ENCODE results near the gene CCDC187. TPM values are rescaled to one million over a fixed set of nuclear protein-coding genes. Genes with fewer than 3 reads are reported as not detected.

The CCDC187 gene
- total RNA-seq, 8 experiments from 2014 or later: 0.07 to 1.2 (median 0.19) TPM

GRCh38 chr9:136343884-136344269 lies 40.0 kb upstream of the CCDC187 start:
- Histone ChIP-seq H3K27ac (no peak overlapping the region), H3K4me1 (replicated peaks in 1 of 2) (peaks cover 32 to 36% of the 10 kb centered on the region in 2 donors), H3K4me3 (no peak overlapping the region)
- 94 to 100% (median 100%) methylated on average over 1 to 3 of the region's 24 CpGs; no CpG with 5 or more reads in 7 of the 10 experiments for WGBS, 10 experiments
- no peak for ATAC-seq (replicated peaks in 6 of 8)
- in situ Hi-C loops (cut with MboI; ENCODE audit: low pct_unique_long_range_greater_than_20kb in 2 of 9, low sequenced_read_pairs in 9 of 9, unreplicated experiment in 9 of 9): no loop called here

- H3K4me1 ChIP-seq (replicated peaks in 1 of 2): peaks cover 32 to 36% of the 10 kb centered on the region in 2 donors
- in situ Hi-C loops (cut with MboI; ENCODE audit: low pct_unique_long_range_greater_than_20kb in 2 of 9, low sequenced_read_pairs in 9 of 9, unreplicated experiment in 9 of 9): no loop called here
- peak overlapping the region; percentile 59 to 71 for H3K27ac ChIP-seq
- peak in 2 of 8 experiments; percentile 1 to 4 for ATAC-seq (replicated peaks in 6 of 8)
- 25 to 100% (median 72%) methylated on average over 1 to 10 of the region's 23 CpGs; no CpG with 5 or more reads in 5 of the 10 experiments for WGBS, 10 experiments
- H3K4me3 ChIP-seq: peak overlapping the region in 2 of 5 donors; percentile 2 to 17
These were observed 39.4 kb upstream of the CCDC187 start for GRCh38 chr9:136343121-136343883.

- in situ Hi-C loops (cut with MboI; ENCODE audit: low pct_unique_long_range_greater_than_20kb in 2 of 9, low sequenced_read_pairs in 9 of 9, unreplicated experiment in 9 of 9): no loop called here
- Histone ChIP-seq H3K4me1 (replicated peaks in 1 of 2) (peaks cover 32 to 36% of the 10 kb centered on the region in 2 donors), H3K27ac (peak overlapping the region; percentile 71 to 77), H3K4me3 (peak overlapping the region in 4 of 5 donors; percentile 4 to 20 (median 14))
- 0 to 92% (median 41%) methylated on average over 1 to 7 of the region's 60 CpGs; no CpG with 5 or more reads in 6 of the 10 experiments for WGBS, 10 experiments
- ATAC-seq (replicated peaks in 6 of 8): peak in 6 of 8 experiments; percentile 28 to 70 (median 68)
These were observed 38.6 kb upstream of the CCDC187 start for GRCh38 chr9:136342181-136343120.

- Histone ChIP-seq H3K4me3 (no peak overlapping the region), H3K4me1 (replicated peaks in 1 of 2) (peaks cover 31 to 34% of the 10 kb centered on the region in 2 donors), H3K27ac (peak overlapping the region in 1 of 2 donors; percentile 77)
- WGBS, 10 experiments: 69 to 100% (median 100%) methylated on average over 1 to 5 of the region's 10 CpGs; no CpG with 5 or more reads in 5 of the 10 experiments
- no peak for ATAC-seq (replicated peaks in 6 of 8)
- in situ Hi-C loops (cut with MboI; ENCODE audit: low pct_unique_long_range_greater_than_20kb in 2 of 9, low sequenced_read_pairs in 9 of 9, unreplicated experiment in 9 of 9): no loop called here
These were observed 37.9 kb upstream of the CCDC187 start for GRCh38 chr9:136341769-136342168.

GRCh38 chr9:136341042-136341655 lies 37.3 kb upstream of the CCDC187 start:
- 77% methylated on average over 5 of the region's 18 CpGs; no CpG with 5 or more reads in 9 of the 10 experiments for WGBS, 10 experiments
- ATAC-seq (replicated peaks in 6 of 8): no peak
- H3K4me1 ChIP-seq (replicated peaks in 1 of 2): peaks cover 25 to 28% of the 10 kb centered on the region in 2 donors
- no peak overlapping the region for H3K4me3 ChIP-seq
- H3K27ac ChIP-seq: no peak overlapping the region
- in situ Hi-C loops (cut with MboI; ENCODE audit: low pct_unique_long_range_greater_than_20kb in 2 of 9, low sequenced_read_pairs in 9 of 9, unreplicated experiment in 9 of 9): no loop called here

GRCh38 chr9:136340356-136341041 lies 36.6 kb upstream of the CCDC187 start:
- Histone ChIP-seq H3K4me1 (replicated peaks in 1 of 2) (peaks cover 19 to 22% of the 10 kb centered on the region in 2 donors), H3K4me3 (no peak overlapping the region), H3K27ac (no peak overlapping the region)
- WGBS, 10 experiments: 100% methylated on average over 1 of the region's 28 CpGs; no CpG with 5 or more reads in 9 of the 10 experiments
- in situ Hi-C loops (cut with MboI; ENCODE audit: low pct_unique_long_range_greater_than_20kb in 2 of 9, low sequenced_read_pairs in 9 of 9, unreplicated experiment in 9 of 9): no loop called here
- no peak for ATAC-seq (replicated peaks in 6 of 8)

GRCh38 chr9:136339958-136340310 lies 36.0 kb upstream of the CCDC187 start:
- in situ Hi-C loops (cut with MboI; ENCODE audit: low pct_unique_long_range_greater_than_20kb in 2 of 9, low sequenced_read_pairs in 9 of 9, unreplicated experiment in 9 of 9): no loop called here
- H3K4me1 ChIP-seq (replicated peaks in 1 of 2): peaks cover 17 to 18% of the 10 kb centered on the region in 2 donors
- H3K4me3 ChIP-seq: no peak overlapping the region
- ATAC-seq (replicated peaks in 6 of 8): no peak
- no peak overlapping the region for H3K27ac ChIP-seq
- WGBS, 10 experiments: 70 to 95% methylated on average over 2 to 4 of the region's 12 CpGs; no CpG with 5 or more reads in 8 of the 10 experiments

- peaks cover 17 to 18% of the 10 kb centered on the region in 2 donors for H3K4me1 ChIP-seq (replicated peaks in 1 of 2)
- WGBS, 10 experiments: 12 to 100% (median 46%) methylated on average over 1 to 9 of the region's 32 CpGs; no CpG with 5 or more reads in 6 of the 10 experiments
- in situ Hi-C loops (cut with MboI; ENCODE audit: low pct_unique_long_range_greater_than_20kb in 2 of 9, low sequenced_read_pairs in 9 of 9, unreplicated experiment in 9 of 9): no loop called here
- peak in 3 of 8 experiments; percentile 17 to 71 (median 58) for ATAC-seq (replicated peaks in 6 of 8)
- H3K4me3 ChIP-seq: no peak overlapping the region
- H3K27ac ChIP-seq: no peak overlapping the region
These were observed 35.5 kb upstream of the CCDC187 start for GRCh38 chr9:136339173-136339957.

- Histone ChIP-seq H3K4me3 (no peak overlapping the region), H3K4me1 (replicated peaks in 1 of 2) (peaks cover 17% of the 10 kb centered on the region in 2 donors), H3K27ac (no peak overlapping the region)
- no CpG with 5 or more reads among the region's 25 CpGs for WGBS, 10 experiments
- ATAC-seq (replicated peaks in 6 of 8): no peak
- in situ Hi-C loops (cut with MboI; ENCODE audit: low pct_unique_long_range_greater_than_20kb in 2 of 9, low sequenced_read_pairs in 9 of 9, unreplicated experiment in 9 of 9): no loop called here
These were observed 34.6 kb upstream of the CCDC187 start for GRCh38 chr9:136338511-136338910.

- no peak overlapping the region for H3K4me3 ChIP-seq
- in situ Hi-C loops (cut with MboI; ENCODE audit: low pct_unique_long_range_greater_than_20kb in 2 of 9, low sequenced_read_pairs in 9 of 9, unreplicated experiment in 9 of 9): no loop called here
- ATAC-seq (replicated peaks in 6 of 8): no peak
- WGBS, 10 experiments: 80 to 99% (median 84%) methylated on average over 1 to 14 of the region's 43 CpGs; no CpG with 5 or more reads in 6 of the 10 experiments
- H3K27ac ChIP-seq: no peak overlapping the region
- H3K4me1 ChIP-seq (replicated peaks in 1 of 2): peaks cover 10% of the 10 kb centered on the region in 2 donors
These were observed 33.8 kb upstream of the CCDC187 start for GRCh38 chr9:136337416-136338395.

GRCh38 chr9:136336881-136337280 lies 33.0 kb upstream of the CCDC187 start:
- no peak overlapping the region for H3K27ac ChIP-seq
- peaks cover 2 to 3% of the 10 kb centered on the region in 2 donors for H3K4me1 ChIP-seq (replicated peaks in 1 of 2)
- in situ Hi-C loops (cut with MboI; ENCODE audit: low pct_unique_long_range_greater_than_20kb in 2 of 9, low sequenced_read_pairs in 9 of 9, unreplicated experiment in 9 of 9): no loop called here
- no peak for ATAC-seq (replicated peaks in 6 of 8)
- WGBS, 10 experiments: 88% methylated on average over 6 of the region's 23 CpGs; no CpG with 5 or more reads in 9 of the 10 experiments
- H3K4me3 ChIP-seq: no peak overlapping the region
